Upper lobe of left lung (tissue), 6 donors: Measurements from ENCODE around the gene TMEM106C. TPM values are rescaled to one million over a fixed set of nuclear protein-coding genes. Genes with fewer than 3 reads are reported as not detected.
A peak's percentile ranks its signal among the peaks of the same experiment; 100 is the strongest.

Experiments
- ATAC-seq, 2 donors: fragments of 200-7000 bp; cut with Tn5 transposase; one replicate each; pipeline ENCODE4 v1.9.1; 2022; ENCODE audit warnings: mild to moderate bottlenecking in 2 of 2, moderate library complexity in 2 of 2; ENCODE audit not compliant: low FRiP score in 2 of 2
- DNase-seq, 2 donors: peaks; one replicate each; pipeline ENCODE4 v3.0.0-alpha.2; 2019 to 2020
- H3K27ac ChIP-seq, 4 donors: fragments of 200-600 bp; sonication (generic); one replicate each; pipeline ENCODE4 v1.5.1; 2016 to 2019
- H3K27me3 ChIP-seq, 4 donors: fragments of 200-600 bp; sonication (generic); one replicate each; pipeline ENCODE4 v1.5.1; 2017 to 2019
- H3K36me3 ChIP-seq, 4 donors: fragments of 200-600 bp; sonication (generic); one replicate each; pipeline ENCODE4 v1.5.1; 2016 to 2019
- H3K4me1 ChIP-seq, 4 donors: fragments of 200-600 bp; sonication (generic); one replicate each; pipeline ENCODE4 v1.5.1; 2018 to 2019
- H3K4me3 ChIP-seq, 4 donors: fragments of 200-600 bp; sonication (generic); one replicate each; pipeline ENCODE4 v1.5.1; 2017 to 2019; ENCODE audit warnings: mild to moderate bottlenecking in 2 of 4, moderate library complexity in 1 of 4
- H3K9me3 ChIP-seq, 4 donors: fragments of 200-600 bp; sonication (generic); one replicate each; pipeline ENCODE4 v1.5.1; 2018 to 2019
- EP300 ChIP-seq, 4 donors: sonication (generic); formaldehyde crosslinking; IDR thresholded peaks; one replicate each; pipeline ENCODE4 v1.5.1; 2017; ENCODE audit warnings: antibody characterized with exemption in 4 of 4, control low read depth in 2 of 4
- POLR2A ChIP-seq, 4 donors: fragments of 450-650 bp; IDR thresholded peaks; one replicate each; pipeline ENCODE4 v1.5.1; 2016 to 2017; ENCODE audit warnings: antibody characterized with exemption in 4 of 4, mild to moderate bottlenecking in 2 of 4
- POLR2AphosphoS5 ChIP-seq, 2 donors: sonication (generic); formaldehyde crosslinking; IDR thresholded peaks; one replicate each; pipeline ENCODE4 v1.5.1; 2017; ENCODE audit warnings: antibody characterized with exemption in 2 of 2
- WGBS, 2 donors: methylation state at CpG; one replicate each; pipeline ENCODE4 v1.1.5; 2017 to 2018; 5-methylcytosine and 5-hydroxymethylcytosine counted together
- total RNA-seq, 6 donors: library from RNA; depleted of rRNA in 4 of 6; stranded (reverse); fragments of >200 nt in 4 of 6; gene quantifications; one replicate each; pipeline versions ENCODE4 v1.1.0 to v1.2.1, GENCODE V29; 2016 to 2021
- TF ChIP-seq, protein P1 (sequence below), 6 experiments: fragments of 450-650 bp in 4 of 6; fragments of 200-600 bp in 2 of 6; sonication (generic) in 2 of 6; IDR thresholded peaks; one replicate each; pipeline ENCODE4 v1.5.1; 2016 to 2019; ENCODE audit warnings: antibody characterized with exemption in 6 of 6
- donor health status: DM: no; HTN: no; CAD: no; lungs with moderate emphysema.
- donor health status: DM: no; HTN: yes; CAD: no; lungs with severe emphysema.

The TMEM106C gene
- total RNA-seq, 6 donors from 2014 or later: 32.8 to 90.6 (median 38.5) TPM

DNA sequence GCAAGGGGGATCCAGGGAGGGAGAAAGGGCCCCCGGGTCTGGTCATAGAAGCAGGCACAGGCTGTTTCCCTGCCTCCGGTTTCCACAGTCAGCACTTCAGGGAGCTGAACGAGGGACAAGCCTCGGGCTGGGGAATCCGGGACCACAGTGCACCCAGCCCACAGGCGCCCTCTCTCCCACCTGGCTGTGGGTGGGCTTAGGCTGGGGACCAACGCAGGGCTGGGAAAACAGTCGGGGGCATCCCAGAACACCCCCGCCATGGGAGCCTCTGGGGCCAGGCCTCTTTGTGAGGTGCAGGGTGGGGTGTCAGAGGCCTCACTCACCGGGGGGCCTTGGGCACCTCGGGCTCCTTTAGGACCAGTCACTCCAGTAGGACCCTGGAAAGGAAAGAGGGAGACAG lies 16.3 kb downstream of the TMEM106C start:
- DNase-seq (peak in 1 of 2 donors; percentile 55), ATAC-seq (no peak)
- TF ChIP-seq POLR2A (IDR thresholded peaks at IDR 0.05): no peak
- TF ChIP-seq, protein P1, sequence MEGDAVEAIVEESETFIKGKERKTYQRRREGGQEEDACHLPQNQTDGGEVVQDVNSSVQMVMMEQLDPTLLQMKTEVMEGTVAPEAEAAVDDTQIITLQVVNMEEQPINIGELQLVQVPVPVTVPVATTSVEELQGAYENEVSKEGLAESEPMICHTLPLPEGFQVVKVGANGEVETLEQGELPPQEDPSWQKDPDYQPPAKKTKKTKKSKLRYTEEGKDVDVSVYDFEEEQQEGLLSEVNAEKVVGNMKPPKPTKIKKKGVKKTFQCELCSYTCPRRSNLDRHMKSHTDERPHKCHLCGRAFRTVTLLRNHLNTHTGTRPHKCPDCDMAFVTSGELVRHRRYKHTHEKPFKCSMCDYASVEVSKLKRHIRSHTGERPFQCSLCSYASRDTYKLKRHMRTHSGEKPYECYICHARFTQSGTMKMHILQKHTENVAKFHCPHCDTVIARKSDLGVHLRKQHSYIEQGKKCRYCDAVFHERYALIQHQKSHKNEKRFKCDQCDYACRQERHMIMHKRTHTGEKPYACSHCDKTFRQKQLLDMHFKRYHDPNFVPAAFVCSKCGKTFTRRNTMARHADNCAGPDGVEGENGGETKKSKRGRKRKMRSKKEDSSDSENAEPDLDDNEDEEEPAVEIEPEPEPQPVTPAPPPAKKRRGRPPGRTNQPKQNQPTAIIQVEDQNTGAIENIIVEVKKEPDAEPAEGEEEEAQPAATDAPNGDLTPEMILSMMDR (IDR thresholded peaks at IDR 0.05): no peak
- no peak for TF ChIP-seq POLR2AphosphoS5 (IDR thresholded peaks at IDR 0.05)
- TF ChIP-seq EP300 (IDR thresholded peaks at IDR 0.05): no peak
- Histone ChIP-seq H3K27me3 (no peaks in the 10 kb centered on the region), H3K4me3 (no peak overlapping the region), H3K36me3 (no peaks in the 10 kb centered on the region), H3K27ac (no peak overlapping the region), H3K4me1 (peaks cover 0 to 7% (median 2%) of the 10 kb centered on the region in 4 donors), H3K9me3 (no peaks in the 10 kb centered on the region)
- WGBS, 2 donors: 70 to 73% methylated on average over 2 to 11 of the region's 11 CpGs

DNA sequence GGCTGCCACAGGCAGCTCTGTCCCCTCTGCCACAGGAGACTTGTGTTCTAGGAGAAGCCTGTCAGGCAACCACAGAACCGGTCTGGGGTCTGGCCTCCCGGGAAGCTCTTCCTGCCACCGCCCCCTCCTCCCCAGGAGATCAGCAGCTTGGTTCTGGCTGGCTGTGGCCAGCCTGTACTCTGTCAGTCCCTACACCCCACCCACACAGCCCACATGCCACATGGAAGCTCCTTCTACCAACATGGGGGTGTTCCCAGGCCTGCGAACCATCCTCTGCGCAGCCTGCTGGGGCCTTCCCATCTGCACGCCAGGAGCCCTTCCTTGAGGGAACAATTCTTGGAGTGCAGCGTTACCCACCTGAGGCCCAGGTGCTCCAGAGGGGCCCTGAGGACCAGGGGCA lies 16.8 kb downstream of the TMEM106C start:
- Histone ChIP-seq H3K4me1 (peaks cover 0 to 7% (median 2%) of the 10 kb centered on the region in 4 donors), H3K27me3 (no peaks in the 10 kb centered on the region), H3K36me3 (no peaks in the 10 kb centered on the region), H3K27ac (no peak overlapping the region), H3K4me3 (no peak overlapping the region), H3K9me3 (no peaks in the 10 kb centered on the region)
- ATAC-seq: no peak
- TF ChIP-seq POLR2A (IDR thresholded peaks at IDR 0.05) (no peak), EP300 (IDR thresholded peaks at IDR 0.05) (no peak), POLR2AphosphoS5 (IDR thresholded peaks at IDR 0.05) (no peak)
- TF ChIP-seq, protein P1 (IDR thresholded peaks at IDR 0.05): no peak
- 82 to 100% methylated on average over 3 to 7 of the region's 7 CpGs for WGBS, 2 donors
- DNase-seq: peak in 1 of 2 donors; percentile 35

DNA sequence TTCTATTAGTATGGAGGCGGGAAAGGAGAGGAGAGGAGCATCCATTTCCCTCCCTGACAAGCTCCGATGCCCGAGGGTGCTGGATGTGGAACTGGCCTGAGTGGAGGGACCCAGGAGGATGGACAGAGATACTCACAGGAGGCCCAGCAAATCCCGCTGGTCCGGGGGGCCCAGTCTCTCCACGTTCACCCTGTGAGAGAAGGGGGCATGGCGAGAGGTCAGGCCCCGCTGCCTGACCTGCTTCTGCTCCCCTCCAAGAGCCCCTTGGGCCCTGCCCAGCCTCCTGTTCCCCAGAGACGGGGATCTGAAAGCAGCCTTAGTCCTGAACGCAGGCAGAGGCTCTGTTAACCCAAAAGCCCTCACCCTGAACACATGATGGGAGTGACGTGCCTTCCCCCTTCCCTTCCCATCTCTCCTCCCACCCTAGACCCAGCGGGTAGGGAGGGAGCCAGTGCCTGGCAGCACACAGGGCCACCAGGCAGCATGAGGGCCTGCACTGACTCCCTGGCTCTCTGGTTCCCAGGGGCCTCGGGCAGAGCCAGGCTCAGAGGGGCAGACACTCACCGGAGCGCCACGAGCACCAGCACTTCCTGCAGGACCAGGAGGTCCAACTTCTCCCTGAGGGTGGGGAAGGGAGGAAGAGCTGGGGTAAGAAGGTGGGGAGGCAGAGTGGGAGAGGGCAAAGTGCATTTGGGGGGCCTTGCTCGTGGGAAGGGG lies 17.5 kb downstream of the TMEM106C start:
- Histone ChIP-seq H3K4me3 (no peak overlapping the region), H3K27me3 (no peaks in the 10 kb centered on the region), H3K27ac (no peak overlapping the region), H3K4me1 (peaks cover 0 to 7% (median 2%) of the 10 kb centered on the region in 4 donors), H3K36me3 (no peaks in the 10 kb centered on the region), H3K9me3 (no peaks in the 10 kb centered on the region)
- WGBS, 2 donors: 71 to 77% methylated on average over 14 to 17 of the region's 17 CpGs
- TF ChIP-seq POLR2AphosphoS5 (IDR thresholded peaks at IDR 0.05) (no peak), POLR2A (IDR thresholded peaks at IDR 0.05) (no peak)
- DNase-seq: peak in 1 of 2 donors; percentile 48
- no peak for ATAC-seq

DNA sequence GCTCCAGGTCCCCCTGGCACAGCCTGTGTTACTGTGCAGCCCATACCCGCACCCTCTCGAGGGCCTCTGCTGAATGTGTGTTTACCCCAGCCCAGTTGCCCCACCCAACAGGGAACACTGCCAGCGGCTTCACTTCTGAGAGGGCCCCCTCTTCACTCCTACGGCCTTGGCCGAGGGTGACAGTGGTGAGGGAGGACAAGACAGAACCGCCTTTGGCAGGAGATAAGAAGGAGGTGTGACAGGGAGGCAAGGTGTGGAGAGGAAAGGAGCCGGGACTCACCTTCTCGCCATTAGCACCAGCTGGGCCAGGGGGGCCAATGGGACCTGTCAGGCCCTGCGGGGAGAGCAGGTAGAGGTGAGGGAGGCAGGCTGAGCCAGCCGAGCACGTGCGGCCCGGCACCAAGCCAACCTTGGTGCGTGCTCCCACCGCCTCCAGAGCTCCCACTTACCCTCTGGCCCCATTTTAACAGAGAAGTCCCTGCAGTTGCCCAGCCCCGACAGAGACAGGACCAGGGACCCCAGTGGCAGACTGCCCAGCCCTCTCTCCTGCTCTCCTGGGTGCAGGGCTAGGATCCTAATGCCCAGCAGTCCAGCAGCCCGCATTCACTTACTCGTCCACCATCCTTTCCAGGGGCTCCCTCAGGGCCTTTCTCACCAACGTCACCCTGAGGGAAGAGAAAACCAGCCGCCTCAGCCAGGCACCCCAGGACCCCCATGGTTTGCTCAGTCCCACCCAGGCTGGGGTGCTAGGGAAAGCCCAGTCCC lies 18.3 kb downstream of the TMEM106C start:
- TF ChIP-seq POLR2AphosphoS5 (IDR thresholded peaks at IDR 0.05) (no peak), POLR2A (IDR thresholded peaks at IDR 0.05) (no peak), EP300 (IDR thresholded peaks at IDR 0.05) (no peak)
- TF ChIP-seq, protein P1 (IDR thresholded peaks at IDR 0.05): no peak
- no peaks in the 10 kb centered on the region for H3K9me3 ChIP-seq
- no peak overlapping the region for H3K27ac ChIP-seq
- H3K4me1 ChIP-seq: peaks cover 0 to 7% (median 2%) of the 10 kb centered on the region in 4 donors
- no peak overlapping the region for H3K4me3 ChIP-seq
- ATAC-seq: no peak
- no peaks in the 10 kb centered on the region for H3K27me3 ChIP-seq
- no peaks in the 10 kb centered on the region for H3K36me3 ChIP-seq
- WGBS, 2 donors: 71 to 72% methylated on average over 10 to 20 of the region's 20 CpGs
- peak in 1 of 2 donors; percentile 79 for DNase-seq

DNA sequence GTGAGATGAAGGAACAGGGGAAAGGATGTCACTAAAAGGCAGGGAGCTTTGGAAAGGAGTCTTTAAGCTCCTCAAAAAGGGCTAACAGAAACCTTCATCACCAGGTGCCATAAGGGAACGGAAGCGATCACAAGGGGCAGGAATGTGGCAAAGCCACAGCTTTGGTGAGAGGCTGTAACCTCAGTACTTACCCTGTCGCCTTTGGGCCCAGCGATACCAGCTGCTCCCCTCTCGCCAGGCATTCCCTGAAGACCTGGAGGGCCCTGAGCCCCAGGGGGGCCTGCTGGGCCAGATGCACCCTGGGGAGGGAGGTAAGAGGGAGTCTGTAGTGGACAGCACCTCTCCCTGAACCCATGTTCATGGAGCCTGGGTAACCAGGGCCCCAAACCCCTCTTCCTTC lies 18.9 kb downstream of the TMEM106C start:
- Histone ChIP-seq H3K27me3 (no peaks in the 10 kb centered on the region), H3K4me1 (peaks cover 0 to 7% (median 2%) of the 10 kb centered on the region in 4 donors), H3K27ac (no peak overlapping the region), H3K4me3 (no peak overlapping the region), H3K9me3 (no peaks in the 10 kb centered on the region), H3K36me3 (no peaks in the 10 kb centered on the region)
- ATAC-seq (no peak), DNase-seq (peak in 1 of 2 donors; percentile 26)
- TF ChIP-seq POLR2A (IDR thresholded peaks at IDR 0.05) (no peak), POLR2AphosphoS5 (IDR thresholded peaks at IDR 0.05) (no peak), EP300 (IDR thresholded peaks at IDR 0.05) (no peak)
- TF ChIP-seq, protein P1 (IDR thresholded peaks at IDR 0.05): no peak
- 78 to 94% methylated on average over 4 to 5 of the region's 5 CpGs for WGBS, 2 donors
